HCT116 (cell line): Measurements from ENCODE around the gene FAM216B. TPM values are rescaled to one million over a fixed set of nuclear protein-coding genes. Genes with fewer than 3 reads are reported as not detected.

ENCODE experiments used
- ATAC-seq: fragments of 200-7000 bp; cut with Tn5 transposase; 2 replicates; pipeline ENCODE4 v1.9.1; 2020; ENCODE audit warnings: mild to moderate bottlenecking, moderate library complexity
- BruUV-seq: library from RNA; stranded (reverse); fragments of 400-500 nt; replicated peaks from 2 replicates; lab custom pipeline; 2021; lab: Mats Ljungman, UMichigan
- CTCF ChIA-PET: fragments of 300-600 bp; sonication (Branson Sonifier 250); formaldehyde crosslinking; loops from one replicate; lab custom pipeline; 2021; ENCODE audit warnings: antibody characterized with exemption; lab: Charles Lee
- POLR2A ChIA-PET: fragments of 300-600, 350-600 bp; sonication (Branson Sonifier 250); formaldehyde crosslinking; loops from one replicate; lab custom pipeline; 2021; ENCODE audit warnings: antibody characterized with exemption; lab: Charles Lee
- RAD21 ChIA-PET, 2 experiments: fragments of 300-600 bp; sonication (Branson Sonifier 250); formaldehyde crosslinking; loops; one replicate each; lab custom pipeline; 2023; ENCODE audit warnings: low total read pairs in 2 of 2; ENCODE audit not compliant: uncharacterized antibody in 2 of 2, unreplicated experiment in 2 of 2, low non-redundant PET in 1 of 2; lab: Charles Lee
- DNase-seq: peaks from one replicate; pipeline ENCODE4 v3.0.0-alpha.2; 2010; ENCODE audit warnings: low read depth, low spot score
- H2AFZ ChIP-seq: fragments of 200-600 bp; shearing (Covaris generic), sonication (generic); 2 replicates; pipeline ENCODE4 v1.6.1; 2017; ENCODE audit warnings: low read depth, mixed run types, mixed read lengths, antibody characterized with exemption, low read length; ENCODE audit not compliant: poor library complexity, severe bottlenecking
- H3K27ac ChIP-seq: 2 replicates; pipeline ENCODE4 v1.5.1; 2012; ENCODE audit warnings: low read depth, low read length
- H3K27me3 ChIP-seq: fragments of 200-600 bp; sonication (generic); 2 replicates; pipeline ENCODE4 v1.6.1; 2016; ENCODE audit warnings: mixed run types, low read length, mixed read lengths; ENCODE audit not compliant: insufficient read depth
- H3K36me3 ChIP-seq, 2 experiments: fragments of 200-500 bp in 1 of 2; fragments of 200-600 bp in 1 of 2; sonication (Bioruptor generic) in 1 of 2; sonication (generic) in 1 of 2; 2 replicates each; pipeline versions ENCODE4 v1.5.1 to v1.6.1; 2014 to 2016; ENCODE audit warnings: low read length in 2 of 2, inconsistent platforms in 1 of 2, mixed read lengths in 1 of 2, mixed run types in 1 of 2; ENCODE audit not compliant: insufficient read depth in 2 of 2, control insufficient read depth in 1 of 2
- H3K4me1 ChIP-seq, 2 experiments: fragments of 200-600 bp in 1 of 2; sonication (generic) in 1 of 2; 2 replicates each; pipeline versions ENCODE4 v1.5.1 to v1.6.1; 2012 to 2017; ENCODE audit warnings: low read length in 2 of 2, inconsistent platforms in 1 of 2, mild to moderate bottlenecking in 1 of 2, mixed read lengths in 1 of 2, mixed run types in 1 of 2, moderate library complexity in 1 of 2; ENCODE audit not compliant: insufficient read depth in 2 of 2, control insufficient read depth in 1 of 2
- H3K4me2 ChIP-seq: fragments of 200-600 bp; sonication (generic); 2 replicates; pipeline ENCODE4 v1.6.1; 2017; ENCODE audit warnings: mixed run types, low read length, mixed read lengths
- H3K4me3 ChIP-seq, 2 experiments: fragments of 200-600 bp in 1 of 2; sonication (generic) in 1 of 2; replicated peaks in 1 of 2; 2 replicates each; pipeline ENCODE4 v1.5.1; 2011 to 2016; ENCODE audit warnings: low read length in 2 of 2, control low read depth in 1 of 2, low read depth in 1 of 2, mild to moderate bottlenecking in 1 of 2, mixed read lengths in 1 of 2, mixed run types in 1 of 2
- H3K79me2 ChIP-seq: fragments of 200-600 bp; sonication (generic); 2 replicates; pipeline ENCODE4 v1.6.1; 2017; ENCODE audit warnings: mild to moderate bottlenecking, mixed run types, low read length, moderate library complexity, mixed read lengths; ENCODE audit not compliant: insufficient read depth
- H3K9ac ChIP-seq: fragments of 200-600 bp; sonication (generic); 2 replicates; pipeline ENCODE4 v1.6.1; 2016; ENCODE audit warnings: low read length, mixed read lengths
- H3K9me2 ChIP-seq: fragments of 200-600 bp; sonication (generic), shearing (Covaris generic); 2 replicates; pipeline ENCODE4 v1.6.1; 2017; ENCODE audit warnings: mixed run types, mild to moderate bottlenecking, moderate library complexity; ENCODE audit not compliant: insufficient read depth
- H3K9me3 ChIP-seq, 2 experiments: fragments of 200-500 bp in 1 of 2; fragments of 200-600 bp in 1 of 2; sonication (Bioruptor generic) in 1 of 2; sonication (generic) in 1 of 2; 2 replicates each; pipeline ENCODE4 v1.6.1; 2014 to 2017; ENCODE audit warnings: low read length in 2 of 2, mixed read lengths in 2 of 2, inconsistent platforms in 1 of 2, low read depth in 1 of 2, mild to moderate bottlenecking in 1 of 2, mixed run types in 1 of 2, moderate library complexity in 1 of 2; ENCODE audit not compliant: control insufficient read depth in 1 of 2, insufficient read depth in 1 of 2
- H4K20me1 ChIP-seq: fragments of 200-600 bp; sonication (generic), shearing (Covaris generic); 2 replicates; pipeline ENCODE4 v1.6.1; 2017; ENCODE audit warnings: mixed run types, mild to moderate bottlenecking, moderate library complexity; ENCODE audit not compliant: insufficient read depth
- EGR1 ChIP-seq: IDR thresholded peaks from 2 replicates; pipeline ENCODE4 v1.6.1; 2012; ENCODE audit warnings: low read depth
- FOSL1 ChIP-seq: IDR thresholded peaks from 2 replicates; pipeline ENCODE4 v1.6.1; 2012; ENCODE audit warnings: low read depth
- POLR2A ChIP-seq: IDR thresholded peaks from 2 replicates; pipeline ENCODE4 v1.7.0; 2011; ENCODE audit warnings: borderline replicate concordance; ENCODE audit not compliant: insufficient read depth, insufficient read length; ENCODE audit errors: extremely low read depth
- POLR2AphosphoS5 ChIP-seq: IDR thresholded peaks from 2 replicates; pipeline ENCODE4 v1.6.1; 2011; ENCODE audit warnings: mild to moderate bottlenecking, low read depth, low read length, moderate library complexity
- RAD21 ChIP-seq: IDR thresholded peaks from 2 replicates; pipeline ENCODE4 v1.6.1; 2012; ENCODE audit warnings: low read depth, mild to moderate bottlenecking
- SP1 ChIP-seq: IDR thresholded peaks from 2 replicates; pipeline ENCODE4 v1.6.1; 2012; ENCODE audit warnings: low read depth
- SRF ChIP-seq: IDR thresholded peaks from 2 replicates; pipeline ENCODE4 v1.6.1; 2012; ENCODE audit warnings: low read depth
- TCF7L2 ChIP-seq: IDR thresholded peaks from 2 replicates; pipeline ENCODE4 v1.7.0; 2011; ENCODE audit warnings: borderline replicate concordance, inconsistent platforms; ENCODE audit not compliant: insufficient read depth, insufficient read length; ENCODE audit errors: extremely low read depth
- ZFX ChIP-seq: fragments of 450-650 bp; IDR thresholded peaks from 2 replicates; pipeline ENCODE4 v1.6.1; 2017
- intact Hi-C: fragments of 100-400 bp; cut with micrococcal nuclease; formaldehyde crosslinking; loops from 2 replicates; pipeline ENCODE4 v1.10.0; 2022
- total RNA-seq: library from RNA; stranded (reverse); gene quantifications from one replicate; pipeline ENCODE4 v1.2.1, GENCODE V29; 2021; ENCODE audit not compliant: unreplicated experiment
- TF ChIP-seq, protein P1 (sequence below): IDR thresholded peaks from 2 replicates; pipeline ENCODE4 v1.6.1; 2012; ENCODE audit warnings: low read depth
- TF ChIP-seq, protein P2 (sequence below), 3 experiments: fragments of 200-600 bp in 1 of 3; sonication (generic) in 1 of 3; IDR thresholded peaks in 2 of 3; conservative IDR thresholded peaks in 1 of 3; 2 replicates each; pipeline ENCODE4 v1.5.1; 2012 to 2017; ENCODE audit warnings: low read depth in 2 of 3, low read length in 2 of 3, antibody characterized with exemption in 1 of 3, borderline replicate concordance in 1 of 3, control low read depth in 1 of 3, mild to moderate bottlenecking in 1 of 3, mixed read lengths in 1 of 3, mixed run types in 1 of 3, moderate library complexity in 1 of 3; ENCODE audit not compliant: insufficient read depth in 1 of 3

Gene FAM216B
- total RNA-seq, 1 experiment from 2014 or later: not detected

- intact Hi-C loops: no loop called here
- TF ChIP-seq POLR2AphosphoS5 (no peak), RAD21 (no peak), EGR1 (no peak), FOSL1 (no peak)
- TF ChIP-seq, protein P1, sequence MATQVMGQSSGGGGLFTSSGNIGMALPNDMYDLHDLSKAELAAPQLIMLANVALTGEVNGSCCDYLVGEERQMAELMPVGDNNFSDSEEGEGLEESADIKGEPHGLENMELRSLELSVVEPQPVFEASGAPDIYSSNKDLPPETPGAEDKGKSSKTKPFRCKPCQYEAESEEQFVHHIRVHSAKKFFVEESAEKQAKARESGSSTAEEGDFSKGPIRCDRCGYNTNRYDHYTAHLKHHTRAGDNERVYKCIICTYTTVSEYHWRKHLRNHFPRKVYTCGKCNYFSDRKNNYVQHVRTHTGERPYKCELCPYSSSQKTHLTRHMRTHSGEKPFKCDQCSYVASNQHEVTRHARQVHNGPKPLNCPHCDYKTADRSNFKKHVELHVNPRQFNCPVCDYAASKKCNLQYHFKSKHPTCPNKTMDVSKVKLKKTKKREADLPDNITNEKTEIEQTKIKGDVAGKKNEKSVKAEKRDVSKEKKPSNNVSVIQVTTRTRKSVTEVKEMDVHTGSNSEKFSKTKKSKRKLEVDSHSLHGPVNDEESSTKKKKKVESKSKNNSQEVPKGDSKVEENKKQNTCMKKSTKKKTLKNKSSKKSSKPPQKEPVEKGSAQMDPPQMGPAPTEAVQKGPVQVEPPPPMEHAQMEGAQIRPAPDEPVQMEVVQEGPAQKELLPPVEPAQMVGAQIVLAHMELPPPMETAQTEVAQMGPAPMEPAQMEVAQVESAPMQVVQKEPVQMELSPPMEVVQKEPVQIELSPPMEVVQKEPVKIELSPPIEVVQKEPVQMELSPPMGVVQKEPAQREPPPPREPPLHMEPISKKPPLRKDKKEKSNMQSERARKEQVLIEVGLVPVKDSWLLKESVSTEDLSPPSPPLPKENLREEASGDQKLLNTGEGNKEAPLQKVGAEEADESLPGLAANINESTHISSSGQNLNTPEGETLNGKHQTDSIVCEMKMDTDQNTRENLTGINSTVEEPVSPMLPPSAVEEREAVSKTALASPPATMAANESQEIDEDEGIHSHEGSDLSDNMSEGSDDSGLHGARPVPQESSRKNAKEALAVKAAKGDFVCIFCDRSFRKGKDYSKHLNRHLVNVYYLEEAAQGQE: no peak
- CTCF ChIA-PET: no interaction called here
- H3K4me2 ChIP-seq: no peak overlapping the region
- POLR2A ChIA-PET: no interaction called here
- H3K4me3 ChIP-seq: no peak overlapping the region
- H4K20me1 ChIP-seq: no peaks in the 10 kb centered on the region
- no peak for ATAC-seq
- H3K9me2 ChIP-seq: no peaks in the 10 kb centered on the region
- H2AFZ ChIP-seq: no peak overlapping the region
- H3K4me1 ChIP-seq: no peaks in the 10 kb centered on the region
- H3K36me3 ChIP-seq: no peaks in the 10 kb centered on the region
- no peak overlapping the region for H3K9ac ChIP-seq
- no peak overlapping the region for H3K27ac ChIP-seq
- BruUV-seq: no TSS peak
- no peaks in the 10 kb centered on the region for H3K9me3 ChIP-seq
- peaks cover 10% of the 10 kb centered on the region for H3K27me3 ChIP-seq
- DNase-seq: no peak
- H3K79me2 ChIP-seq: no peaks in the 10 kb centered on the region
- RAD21 ChIA-PET: no interaction called here
These were observed 14.3 kb downstream of the FAM216B start for GRCh38 chr13:42795666-42796065.

DNA sequence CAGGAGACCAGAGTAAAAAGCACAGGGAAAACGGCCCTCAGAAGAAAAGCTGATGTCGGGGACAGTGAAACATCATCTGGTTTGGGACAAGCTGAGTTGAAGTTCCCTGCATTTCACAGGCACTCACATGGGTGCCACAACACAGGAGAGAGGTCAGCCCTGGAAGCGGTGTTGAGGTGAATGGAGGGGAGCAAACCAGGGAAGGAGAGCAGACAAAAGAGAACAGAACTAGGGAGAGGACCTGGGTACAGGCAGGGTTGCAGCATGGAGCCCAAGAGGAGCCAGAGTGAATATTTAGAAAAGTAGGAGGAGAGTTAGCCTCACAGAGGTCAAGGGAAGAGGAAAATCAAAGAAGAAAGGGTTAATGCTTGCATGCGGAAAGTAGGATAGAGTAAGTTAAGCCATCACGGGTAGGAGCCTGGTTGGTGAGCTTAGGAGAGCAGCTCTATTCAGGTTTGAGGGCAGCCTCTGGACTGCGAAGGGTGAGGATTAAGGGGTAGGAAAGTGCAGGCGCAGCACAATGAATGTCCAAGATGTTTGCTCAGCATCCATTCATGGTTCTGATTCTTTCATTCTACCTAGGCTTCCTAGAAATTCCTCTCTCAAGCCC, 15.5 kb downstream of the FAM216B start:
- H3K27me3 ChIP-seq: peaks cover 10% of the 10 kb centered on the region
- no peaks in the 10 kb centered on the region for H3K9me3 ChIP-seq
- H3K27ac ChIP-seq: no peak overlapping the region
- ChIA-PET POLR2A (no interaction called here), RAD21 (no interaction called here), CTCF (no interaction called here)
- no peak overlapping the region for H3K4me3 ChIP-seq
- H2AFZ ChIP-seq: no peak overlapping the region
- no peaks in the 10 kb centered on the region for H3K9me2 ChIP-seq
- ATAC-seq (no peak), DNase-seq (no peak)
- no peak overlapping the region for H3K4me2 ChIP-seq
- intact Hi-C loops: no loop called here
- no TSS peak for BruUV-seq
- no peaks in the 10 kb centered on the region for H3K79me2 ChIP-seq
- no peaks in the 10 kb centered on the region for H3K4me1 ChIP-seq
- H4K20me1 ChIP-seq: no peaks in the 10 kb centered on the region
- no peak overlapping the region for H3K9ac ChIP-seq
- H3K36me3 ChIP-seq: no peaks in the 10 kb centered on the region
- TF ChIP-seq, protein P1: no peak
- TF ChIP-seq ZFX (no peak), SRF (no peak), POLR2A (no peak), TCF7L2 (no peak), SP1 (no peak)
- TF ChIP-seq, protein P2, sequence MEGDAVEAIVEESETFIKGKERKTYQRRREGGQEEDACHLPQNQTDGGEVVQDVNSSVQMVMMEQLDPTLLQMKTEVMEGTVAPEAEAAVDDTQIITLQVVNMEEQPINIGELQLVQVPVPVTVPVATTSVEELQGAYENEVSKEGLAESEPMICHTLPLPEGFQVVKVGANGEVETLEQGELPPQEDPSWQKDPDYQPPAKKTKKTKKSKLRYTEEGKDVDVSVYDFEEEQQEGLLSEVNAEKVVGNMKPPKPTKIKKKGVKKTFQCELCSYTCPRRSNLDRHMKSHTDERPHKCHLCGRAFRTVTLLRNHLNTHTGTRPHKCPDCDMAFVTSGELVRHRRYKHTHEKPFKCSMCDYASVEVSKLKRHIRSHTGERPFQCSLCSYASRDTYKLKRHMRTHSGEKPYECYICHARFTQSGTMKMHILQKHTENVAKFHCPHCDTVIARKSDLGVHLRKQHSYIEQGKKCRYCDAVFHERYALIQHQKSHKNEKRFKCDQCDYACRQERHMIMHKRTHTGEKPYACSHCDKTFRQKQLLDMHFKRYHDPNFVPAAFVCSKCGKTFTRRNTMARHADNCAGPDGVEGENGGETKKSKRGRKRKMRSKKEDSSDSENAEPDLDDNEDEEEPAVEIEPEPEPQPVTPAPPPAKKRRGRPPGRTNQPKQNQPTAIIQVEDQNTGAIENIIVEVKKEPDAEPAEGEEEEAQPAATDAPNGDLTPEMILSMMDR (IDR thresholded peaks at IDR 0.05 in 2 of 3, conservative IDR thresholded peaks at IDR 0.05 in 1 of 3; ENCODE audit: borderline replicate concordance in 1 of 3, insufficient read depth in 1 of 3, low read depth in 2 of 3, low read length in 2 of 3): no peak
